Tibial artery (tissue), 4 donors: ENCODE data around the gene IL19.

Experiments used
- DNase-seq, 2 donors: peaks; one replicate each; pipeline ENCODE4 v3.0.0-alpha.2; 2019
- H3K27ac ChIP-seq, 2 donors: fragments of 200-600 bp; sonication (generic) in 1 of 2; 1 replicate in 1 of 2; 2 replicates in 1 of 2; pipeline ENCODE4 v1.5.1; 2018 to 2019; ENCODE audit warnings: mild to moderate bottlenecking in 1 of 2
- H3K27me3 ChIP-seq, 2 donors: fragments of 200-600 bp; sonication (generic) in 1 of 2; one replicate each; pipeline versions ENCODE4 v1.5.1 to v1.6.0; 2016 to 2019
- H3K36me3 ChIP-seq, 3 donors: fragments of 200-600 bp; sonication (generic) in 2 of 3; one replicate each; pipeline ENCODE4 v1.5.1; 2016 to 2019; ENCODE audit warnings: mild to moderate bottlenecking in 2 of 3
- H3K4me1 ChIP-seq, 4 donors: fragments of 200-600 bp; sonication (generic) in 2 of 4; 1 replicate in 3 of 4; 2 replicates in 1 of 4; pipeline ENCODE4 v1.5.1; 2016 to 2019
- H3K4me3 ChIP-seq, 2 donors: fragments of 200-600 bp; sonication (generic) in 1 of 2; 1 replicate in 1 of 2; 2 replicates in 1 of 2; pipeline ENCODE4 v1.5.1; 2018 to 2019; ENCODE audit warnings: mild to moderate bottlenecking in 2 of 2
- H3K9me3 ChIP-seq, 3 donors: fragments of 200-600 bp; sonication (generic) in 1 of 3; one replicate each; pipeline ENCODE4 v1.5.1; 2016 to 2019
- intact Hi-C: fragments of 100-400 bp; cut with DNase I; formaldehyde crosslinking; loops from one replicate; pipeline ENCODE4 v1.15.0; 2023; ENCODE audit warnings: low total_unique reads
- TF ChIP-seq, protein P1 (sequence below), 2 experiments: fragments of 200-600 bp in 1 of 2; fragments of 450-650 bp in 1 of 2; IDR thresholded peaks; one replicate each; pipeline ENCODE4 v1.5.1; 2017 to 2019; ENCODE audit warnings: antibody characterized with exemption in 2 of 2, mild to moderate bottlenecking in 1 of 2, moderate library complexity in 1 of 2

IL19 gene

GRCh38 chr1:206729507-206729906 lies 41.1 kb upstream of the IL19 start:
- Histone ChIP-seq H3K27me3 (no peaks in the 10 kb centered on the region), H3K4me1 (peaks cover 0 to 45% (median 27%) of the 10 kb centered on the region in 4 donors), H3K9me3 (no peaks in the 10 kb centered on the region), H3K36me3 (peaks cover 51 to 62% (median 54%) of the 10 kb centered on the region in 3 donors), H3K4me3 (no peak overlapping the region), H3K27ac (no peak overlapping the region)
- peak in 1 of 2 donors; percentile 58 for DNase-seq
- TF ChIP-seq, protein P1, sequence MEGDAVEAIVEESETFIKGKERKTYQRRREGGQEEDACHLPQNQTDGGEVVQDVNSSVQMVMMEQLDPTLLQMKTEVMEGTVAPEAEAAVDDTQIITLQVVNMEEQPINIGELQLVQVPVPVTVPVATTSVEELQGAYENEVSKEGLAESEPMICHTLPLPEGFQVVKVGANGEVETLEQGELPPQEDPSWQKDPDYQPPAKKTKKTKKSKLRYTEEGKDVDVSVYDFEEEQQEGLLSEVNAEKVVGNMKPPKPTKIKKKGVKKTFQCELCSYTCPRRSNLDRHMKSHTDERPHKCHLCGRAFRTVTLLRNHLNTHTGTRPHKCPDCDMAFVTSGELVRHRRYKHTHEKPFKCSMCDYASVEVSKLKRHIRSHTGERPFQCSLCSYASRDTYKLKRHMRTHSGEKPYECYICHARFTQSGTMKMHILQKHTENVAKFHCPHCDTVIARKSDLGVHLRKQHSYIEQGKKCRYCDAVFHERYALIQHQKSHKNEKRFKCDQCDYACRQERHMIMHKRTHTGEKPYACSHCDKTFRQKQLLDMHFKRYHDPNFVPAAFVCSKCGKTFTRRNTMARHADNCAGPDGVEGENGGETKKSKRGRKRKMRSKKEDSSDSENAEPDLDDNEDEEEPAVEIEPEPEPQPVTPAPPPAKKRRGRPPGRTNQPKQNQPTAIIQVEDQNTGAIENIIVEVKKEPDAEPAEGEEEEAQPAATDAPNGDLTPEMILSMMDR (IDR thresholded peaks at IDR 0.05) = no peak
- intact Hi-C loops = no loop called here

GRCh38 chr1:206732508-206732907 lies 38.1 kb upstream of the IL19 start:
- intact Hi-C loops = loop anchor here (10.0 kb wide), 1 partner anchor 182 kb away; no protein-coding TSS in a partner anchor
- TF ChIP-seq, protein P1 (IDR thresholded peaks at IDR 0.05) = no peak
- DNase-seq = no peak

GRCh38 chr1:206732992-206733391 lies 37.6 kb upstream of the IL19 start:
- no peak overlapping the region for H3K4me3 ChIP-seq
- DNase-seq = no peak
- H3K36me3 ChIP-seq = peaks cover 51 to 86% (median 67%) of the 10 kb centered on the region in 3 donors
- TF ChIP-seq, protein P1 (IDR thresholded peaks at IDR 0.05) = no peak
- peaks cover 0 to 16% (median 4%) of the 10 kb centered on the region in 4 donors for H3K4me1 ChIP-seq
- no peaks in the 10 kb centered on the region for H3K9me3 ChIP-seq
- H3K27ac ChIP-seq = no peak overlapping the region
- intact Hi-C loops = loop anchor here (10.0 kb wide), 1 partner anchor 182 kb away; no protein-coding TSS in a partner anchor
- no peaks in the 10 kb centered on the region for H3K27me3 ChIP-seq

More at GRCh38 chr1:206732508-206732907, 38.1 kb upstream of the IL19 start:
- H3K4me3 ChIP-seq = no peak overlapping the region
- H3K27me3 ChIP-seq = no peaks in the 10 kb centered on the region
- H3K27ac ChIP-seq = no peak overlapping the region
- peaks cover 0 to 21% (median 6%) of the 10 kb centered on the region in 4 donors for H3K4me1 ChIP-seq
- peaks cover 51 to 86% (median 67%) of the 10 kb centered on the region in 3 donors for H3K36me3 ChIP-seq
- no peaks in the 10 kb centered on the region for H3K9me3 ChIP-seq

GRCh38 chr1:206734499-206735142 lies 36.0 kb upstream of the IL19 start:
- Histone ChIP-seq H3K36me3 (peaks cover 46 to 73% (median 61%) of the 10 kb centered on the region in 3 donors), H3K27ac (no peak overlapping the region), H3K4me1 (peaks cover 0 to 13% (median 3%) of the 10 kb centered on the region in 4 donors)

DNA sequence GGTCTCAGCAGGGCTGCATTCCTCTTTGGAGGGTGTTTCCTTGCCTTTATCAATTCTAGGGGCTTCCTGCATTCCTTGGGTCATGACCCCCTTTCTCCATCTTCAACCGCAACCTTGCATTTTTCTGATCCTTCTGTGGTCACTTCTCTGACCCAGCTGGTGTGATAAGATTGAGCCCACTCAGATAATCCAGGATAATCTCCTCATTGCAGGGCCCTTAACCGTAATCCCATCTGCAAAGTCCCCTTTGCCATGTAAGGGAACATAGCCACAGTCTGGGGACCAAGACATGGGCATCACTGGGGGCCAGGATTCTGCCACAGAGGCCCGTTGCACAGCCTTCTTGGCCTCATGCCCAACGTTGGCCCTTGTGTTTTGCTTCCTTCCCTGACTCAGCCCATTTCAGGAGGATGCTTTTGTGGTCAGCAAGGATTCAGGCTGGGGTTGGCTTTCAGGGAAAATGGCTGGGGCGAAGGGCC lies 35.0 kb upstream of the IL19 start:
- DNase-seq = no peak
- H3K4me3 ChIP-seq = no peak overlapping the region
- TF ChIP-seq, protein P1 (IDR thresholded peaks at IDR 0.05) = no peak
- H3K27ac ChIP-seq = no peak overlapping the region
- H3K27me3 ChIP-seq = no peaks in the 10 kb centered on the region
- H3K36me3 ChIP-seq = peaks cover 36 to 63% (median 51%) of the 10 kb centered on the region in 3 donors
- intact Hi-C loops = loop anchor here (10.0 kb wide), 1 partner anchor 179 kb away; no protein-coding TSS in a partner anchor
- peaks cover 0 to 13% (median 3%) of the 10 kb centered on the region in 4 donors for H3K4me1 ChIP-seq
- no peaks in the 10 kb centered on the region for H3K9me3 ChIP-seq

More at GRCh38 chr1:206734499-206735142, 36.0 kb upstream of the IL19 start:
- no peak overlapping the region for H3K4me3 ChIP-seq
- no peaks in the 10 kb centered on the region for H3K9me3 ChIP-seq
- intact Hi-C loops = loop anchor here (10.0 kb wide), 1 partner anchor 180 kb away; no protein-coding TSS in a partner anchor
- H3K27me3 ChIP-seq = no peaks in the 10 kb centered on the region
- TF ChIP-seq, protein P1 (IDR thresholded peaks at IDR 0.05) = peak; percentile 50 to 54
- DNase-seq = no peak
